ENCODE results near the gene KRT222. TPM values are rescaled to one million over a fixed set of nuclear protein-coding genes. Genes with fewer than 3 reads are reported as not detected.

KRT222 gene
- not detected in 2 replicates for total RNA-seq (2022)
- Bru-seq, nascent RNA = not detected
- not detected for BruChase-seq, experiment 1, labeled RNA remaining after a 2-hour chase
- not detected for BruChase-seq, experiment 2, labeled RNA remaining after a 6-hour chase
- long read RNA-seq = 0 reads

DNA sequence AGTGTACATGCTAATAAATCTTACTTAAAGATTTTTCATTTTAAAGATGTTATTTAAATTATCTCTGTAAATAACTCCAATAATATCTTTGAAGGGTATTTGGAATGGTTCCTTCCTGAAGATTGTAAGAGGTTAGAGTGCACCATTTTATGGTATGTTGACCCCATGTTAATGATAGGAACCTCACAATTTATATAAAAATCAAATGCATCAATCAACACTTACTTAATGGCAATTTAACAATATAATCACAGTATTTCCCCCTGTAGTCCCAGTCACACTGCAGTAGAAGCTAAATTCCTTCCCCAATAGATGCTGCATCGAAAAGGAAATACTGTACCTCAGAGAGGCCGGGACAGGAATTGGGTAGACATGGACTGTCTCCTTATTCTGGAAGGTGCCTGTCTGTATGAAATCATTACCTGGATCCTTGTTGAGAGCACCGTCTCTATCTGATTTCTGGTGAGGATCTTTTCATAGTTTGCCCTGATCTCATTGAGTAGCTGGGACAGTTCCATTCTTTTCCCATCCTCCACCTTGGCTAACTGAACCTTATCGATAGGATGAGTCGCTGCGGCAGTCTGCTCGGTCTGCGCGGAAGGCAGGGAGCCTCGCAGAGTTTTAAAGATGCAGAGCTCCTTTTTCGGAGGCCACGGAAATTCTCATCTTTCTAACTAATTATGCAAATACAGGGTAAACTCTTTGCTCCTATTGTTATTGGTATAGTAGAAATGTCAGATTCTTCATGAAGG is at the start of gene KRT222:
TSS of gene KRT222 (minus strand) at position 596 of the 752 bp plus-strand sequence. CDS start at position 518, 78 bp downstream.
- H3K36me3 ChIP-seq (ENCODE audit: control insufficient read depth, insufficient read depth, low read length) = no peaks in the 10 kb centered on the region
- CTCF ChIA-PET = interaction anchor here (0.7 kb wide), 1 partner anchor 24 kb away, joined by 7 read pairs; no protein-coding TSS in a partner anchor
- DNase-seq = no peak
- no peaks in the 10 kb centered on the region for H3K27me3 Mint-ChIP-seq (ENCODE audit: insufficient read depth, unreplicated experiment)
- intact Hi-C loops (cut with micrococcal nuclease; ENCODE audit: unreplicated experiment) = no loop called here
- no peaks in the 10 kb centered on the region for H3K27me3 ChIP-seq (replicated peaks; ENCODE audit: control insufficient read depth, insufficient read depth, low read length)
- peak within 1 kb of the TSS; percentile 0; the same call in 1 of the 2 replicates for H3K4me3 ChIP-seq (ENCODE audit: low read depth, low read length)
- H3K9me3 Mint-ChIP-seq (ENCODE audit: unreplicated experiment) = no peaks in the 10 kb centered on the region
- POLR2A ChIA-PET = interaction anchor here (0.7 kb wide), 1 partner anchor 1024 kb away, joined by 13 read pairs; no protein-coding TSS in a partner anchor
- peaks cover 14% of the 10 kb centered on the region; the same call in 1 of the 2 replicates for H3K4me1 ChIP-seq
- H3K9me3 ChIP-seq = no peaks in the 10 kb centered on the region
- H3K4me1 Mint-ChIP-seq (ENCODE audit: low read depth, unreplicated experiment) = peaks cover 8% of the 10 kb centered on the region
- no peak within 1 kb of the TSS for H3K27ac Mint-ChIP-seq (ENCODE audit: unreplicated experiment)
- BruUV-seq (replicated peaks) = no TSS peak
- TF ChIP-seq, protein P1, sequence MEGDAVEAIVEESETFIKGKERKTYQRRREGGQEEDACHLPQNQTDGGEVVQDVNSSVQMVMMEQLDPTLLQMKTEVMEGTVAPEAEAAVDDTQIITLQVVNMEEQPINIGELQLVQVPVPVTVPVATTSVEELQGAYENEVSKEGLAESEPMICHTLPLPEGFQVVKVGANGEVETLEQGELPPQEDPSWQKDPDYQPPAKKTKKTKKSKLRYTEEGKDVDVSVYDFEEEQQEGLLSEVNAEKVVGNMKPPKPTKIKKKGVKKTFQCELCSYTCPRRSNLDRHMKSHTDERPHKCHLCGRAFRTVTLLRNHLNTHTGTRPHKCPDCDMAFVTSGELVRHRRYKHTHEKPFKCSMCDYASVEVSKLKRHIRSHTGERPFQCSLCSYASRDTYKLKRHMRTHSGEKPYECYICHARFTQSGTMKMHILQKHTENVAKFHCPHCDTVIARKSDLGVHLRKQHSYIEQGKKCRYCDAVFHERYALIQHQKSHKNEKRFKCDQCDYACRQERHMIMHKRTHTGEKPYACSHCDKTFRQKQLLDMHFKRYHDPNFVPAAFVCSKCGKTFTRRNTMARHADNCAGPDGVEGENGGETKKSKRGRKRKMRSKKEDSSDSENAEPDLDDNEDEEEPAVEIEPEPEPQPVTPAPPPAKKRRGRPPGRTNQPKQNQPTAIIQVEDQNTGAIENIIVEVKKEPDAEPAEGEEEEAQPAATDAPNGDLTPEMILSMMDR (IDR thresholded peaks at IDR 0.05; ENCODE audit: insufficient read depth in 1 of 2, low read depth in 1 of 2, low read length in 1 of 2, severe bottlenecking in 1 of 2, unreplicated experiment in 1 of 2) = no peak
- H3K36me3 Mint-ChIP-seq (ENCODE audit: insufficient read depth, unreplicated experiment) = no peaks in the 10 kb centered on the region
- peak within 1 kb of the TSS; percentile 26 for H3K4me3 Mint-ChIP-seq (ENCODE audit: unreplicated experiment)

DNA sequence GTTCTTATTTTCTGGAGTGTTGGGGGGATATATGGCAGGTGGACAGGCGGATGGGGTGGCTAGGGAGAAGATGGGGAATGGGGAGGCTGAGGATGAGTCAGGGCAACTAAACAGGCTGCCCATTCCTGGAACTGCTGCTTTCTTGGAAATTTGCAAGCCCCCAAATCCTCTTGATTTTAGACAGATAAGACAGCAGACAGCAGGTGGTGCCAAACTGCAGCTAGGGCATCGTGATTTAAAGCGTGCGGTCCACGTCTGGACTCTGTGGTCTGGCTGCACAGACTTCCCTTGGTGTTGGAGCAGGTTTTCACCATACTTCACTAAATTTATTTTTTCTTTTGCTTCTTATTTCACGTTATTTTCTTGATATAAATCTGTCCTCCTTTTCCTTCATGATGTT is 49.5 kb upstream of the KRT222 start:
- no peaks in the 10 kb centered on the region for H3K9me3 ChIP-seq
- no peaks in the 10 kb centered on the region for H3K36me3 ChIP-seq (ENCODE audit: control insufficient read depth, insufficient read depth, low read length)
- no peaks in the 10 kb centered on the region for H3K4me1 ChIP-seq
- BruUV-seq (replicated peaks) = no TSS peak
- Mint-ChIP-seq H3K36me3 (ENCODE audit: insufficient read depth, unreplicated experiment) (no peaks in the 10 kb centered on the region), H3K4me1 (ENCODE audit: low read depth, unreplicated experiment) (no peaks in the 10 kb centered on the region), H3K9me3 (ENCODE audit: unreplicated experiment) (no peaks in the 10 kb centered on the region), H3K4me3 (ENCODE audit: unreplicated experiment) (no peak overlapping the region), H3K27me3 (ENCODE audit: insufficient read depth, unreplicated experiment) (no peaks in the 10 kb centered on the region), H3K27ac (ENCODE audit: unreplicated experiment) (no peak overlapping the region)
- ChIA-PET POLR2A (no interaction called here), CTCF (interaction anchor here (1.0 kb wide), 1 partner anchor 13 kb away, joined by 3 read pairs; no protein-coding TSS in a partner anchor)
- DNase-seq = no peak
- no peaks in the 10 kb centered on the region for H3K27me3 ChIP-seq (replicated peaks; ENCODE audit: control insufficient read depth, insufficient read depth, low read length)
- TF ChIP-seq, protein P1 (IDR thresholded peaks at IDR 0.05; ENCODE audit: insufficient read depth in 1 of 2, low read depth in 1 of 2, low read length in 1 of 2, severe bottlenecking in 1 of 2, unreplicated experiment in 1 of 2) = peak in 1 of 2 experiments; percentile 16
- H3K4me3 ChIP-seq (ENCODE audit: low read depth, low read length) = no peak overlapping the region
- intact Hi-C loops (cut with micrococcal nuclease; ENCODE audit: unreplicated experiment) = no loop called here

- H3K4me1 Mint-ChIP-seq (ENCODE audit: low read depth, unreplicated experiment) = peaks cover 10% of the 10 kb centered on the region
- H3K4me1 ChIP-seq = peaks cover 5% of the 10 kb centered on the region
- no peak overlapping the region for H3K4me3 Mint-ChIP-seq (ENCODE audit: unreplicated experiment)
- intact Hi-C loops (cut with micrococcal nuclease; ENCODE audit: unreplicated experiment) = no loop called here
- H3K36me3 Mint-ChIP-seq (ENCODE audit: insufficient read depth, unreplicated experiment) = no peaks in the 10 kb centered on the region
- no peaks in the 10 kb centered on the region for H3K9me3 Mint-ChIP-seq (ENCODE audit: unreplicated experiment)
- CTCF ChIA-PET = no interaction called here
- TF ChIP-seq, protein P1 (IDR thresholded peaks at IDR 0.05; ENCODE audit: insufficient read depth in 1 of 2, low read depth in 1 of 2, low read length in 1 of 2, severe bottlenecking in 1 of 2, unreplicated experiment in 1 of 2) = no peak
- POLR2A ChIA-PET = interaction anchor here (0.5 kb wide), 1 partner anchor 210 kb away, joined by 5 read pairs; no protein-coding TSS in a partner anchor
- no peaks in the 10 kb centered on the region for H3K27me3 Mint-ChIP-seq (ENCODE audit: insufficient read depth, unreplicated experiment)
- no peaks in the 10 kb centered on the region for H3K36me3 ChIP-seq (ENCODE audit: control insufficient read depth, insufficient read depth, low read length)
- H3K27ac Mint-ChIP-seq (ENCODE audit: unreplicated experiment) = no peak overlapping the region
- no peak for DNase-seq
- no peaks in the 10 kb centered on the region for H3K9me3 ChIP-seq
- H3K4me3 ChIP-seq (ENCODE audit: low read depth, low read length) = no peak overlapping the region
- no TSS peak for BruUV-seq (replicated peaks)
- no peaks in the 10 kb centered on the region for H3K27me3 ChIP-seq (replicated peaks; ENCODE audit: control insufficient read depth, insufficient read depth, low read length)
Observed at GRCh38 chr17:40707745-40708144, 42.8 kb upstream of the KRT222 start.
